Thyroid gland (tissue), 4 donors: ENCODE results near the gene RPLP2.

Experiments used
- CTCF ChIP-seq, 6 experiments: fragments of 200-600 bp in 3 of 6; fragments of 450-650 bp in 3 of 6; sonication (generic) in 3 of 6; IDR thresholded peaks; one replicate each; pipeline ENCODE4 v1.5.1; 2016 to 2019; ENCODE audit warnings: antibody characterized with exemption in 6 of 6, mild to moderate bottlenecking in 2 of 6, inconsistent platforms in 1 of 6, moderate library complexity in 1 of 6
- POLR2A ChIP-seq, 2 donors: fragments of 450-650 bp; IDR thresholded peaks; one replicate each; pipeline ENCODE4 v1.6.1; 2017; ENCODE audit warnings: antibody characterized with exemption in 2 of 2, mild to moderate bottlenecking in 2 of 2, moderate library complexity in 1 of 2

- TF ChIP-seq CTCF (IDR thresholded peaks at IDR 0.05) (no peak), POLR2A (IDR thresholded peaks at IDR 0.05) (no peak)
These were observed 19.8 kb upstream of the RPLP2 start, which contains the start of gene CEND1 for GRCh38 chr11:789943-790342.
